ENCODE data around the gene LHX4.

The LHX4 gene

GRCh38 chr1:180230791-180231505 lies 884 bp downstream of the LHX4 start:
- Histone ChIP-seq H4K20me1 (ENCODE audit: insufficient read depth, low read length) (no peaks in the 10 kb centered on the region), H3K27ac (ENCODE audit: low read depth, low read length, poor library complexity, severe bottlenecking) (no peak overlapping the region), H3K9me3 (ENCODE audit: low read length) (no peaks in the 10 kb centered on the region), H3K36me3 (ENCODE audit: insufficient read depth, low read length) (no peaks in the 10 kb centered on the region; the same call in 1 of the 2 replicates), H3K27me3 (ENCODE audit: insufficient read depth, low read length) (peaks cover 9% of the 10 kb centered on the region), H3K4me2 (ENCODE audit: low read length) (peak overlapping the region; percentile 94), H3K9me2 (ENCODE audit: low read depth, low read length) (no peaks in the 10 kb centered on the region), H2AFZ (ENCODE audit: low read length) (no peak overlapping the region), H3F3A (ENCODE audit: insufficient read depth, low read length) (no peaks in the 10 kb centered on the region), H3K4me1 (ENCODE audit: insufficient read depth, low read length, severe bottlenecking) (peaks cover 23% of the 10 kb centered on the region), H3K9ac (ENCODE audit: low read length) (no peak overlapping the region), H3K79me2 (ENCODE audit: insufficient read depth, low read length) (no peaks in the 10 kb centered on the region), H3K4me3 (ENCODE audit: low read depth, low read length, poor library complexity, severe bottlenecking) (peak overlapping the region; percentile 73)
- no peak for TF ChIP-seq EZH2 (IDR thresholded peaks at IDR 0.05; ENCODE audit: borderline replicate concordance, low read length)
- TF ChIP-seq CTCF (IDR thresholded peaks at IDR 0.05; ENCODE audit: low read length) = no peak

- Histone ChIP-seq H3K36me3 (ENCODE audit: insufficient read depth, low read length) (no peaks in the 10 kb centered on the region; the same call in 1 of the 2 replicates), H3K27me3 (ENCODE audit: insufficient read depth, low read length) (peaks cover 9% of the 10 kb centered on the region), H3K9me3 (ENCODE audit: low read length) (no peaks in the 10 kb centered on the region), H3K9ac (ENCODE audit: low read length) (no peak overlapping the region), H3F3A (ENCODE audit: insufficient read depth, low read length) (no peaks in the 10 kb centered on the region; the same call in 1 of the 2 replicates), H3K4me3 (ENCODE audit: low read depth, low read length, poor library complexity, severe bottlenecking) (peak overlapping the region; percentile 73), H3K27ac (ENCODE audit: low read depth, low read length, poor library complexity, severe bottlenecking) (no peak overlapping the region), H2AFZ (ENCODE audit: low read length) (no peak overlapping the region), H3K9me2 (ENCODE audit: low read depth, low read length) (no peaks in the 10 kb centered on the region), H3K4me2 (ENCODE audit: low read length) (peak overlapping the region; percentile 94), H3K79me2 (ENCODE audit: insufficient read depth, low read length) (no peaks in the 10 kb centered on the region), H3K4me1 (ENCODE audit: insufficient read depth, low read length, severe bottlenecking) (peaks cover 23% of the 10 kb centered on the region), H4K20me1 (ENCODE audit: insufficient read depth, low read length) (no peaks in the 10 kb centered on the region)
- TF ChIP-seq CTCF (IDR thresholded peaks at IDR 0.05; ENCODE audit: low read length) (no peak; the same call in 1 of the 2 replicates), EZH2 (IDR thresholded peaks at IDR 0.05; ENCODE audit: borderline replicate concordance, low read length) (no peak)
These were observed 1.4 kb downstream of the LHX4 start for GRCh38 chr1:180231506-180231921.

GRCh38 chr1:180231936-180232335 lies 1.9 kb downstream of the LHX4 start:
- Histone ChIP-seq H2AFZ (ENCODE audit: low read length) (no peak overlapping the region), H3K4me1 (ENCODE audit: insufficient read depth, low read length, severe bottlenecking) (peaks cover 23% of the 10 kb centered on the region)

More at GRCh38 chr1:180231936-180232335, 1.9 kb downstream of the LHX4 start:
- Histone ChIP-seq H3K27ac (ENCODE audit: low read depth, low read length, poor library complexity, severe bottlenecking) (no peak overlapping the region), H3K9ac (ENCODE audit: low read length) (no peak overlapping the region), H3K9me2 (ENCODE audit: low read depth, low read length) (no peaks in the 10 kb centered on the region), H3K27me3 (ENCODE audit: insufficient read depth, low read length) (peaks cover 9% of the 10 kb centered on the region; the same call in 1 of the 2 replicates), H3K36me3 (ENCODE audit: insufficient read depth, low read length) (no peaks in the 10 kb centered on the region), H3K4me2 (ENCODE audit: low read length) (peak overlapping the region; percentile 94), H3K79me2 (ENCODE audit: insufficient read depth, low read length) (no peaks in the 10 kb centered on the region), H3F3A (ENCODE audit: insufficient read depth, low read length) (no peaks in the 10 kb centered on the region; the same call in 1 of the 2 replicates), H4K20me1 (ENCODE audit: insufficient read depth, low read length) (no peaks in the 10 kb centered on the region), H3K4me3 (ENCODE audit: low read depth, low read length, poor library complexity, severe bottlenecking) (peak overlapping the region; percentile 73), H3K9me3 (ENCODE audit: low read length) (no peaks in the 10 kb centered on the region)
- TF ChIP-seq CTCF (IDR thresholded peaks at IDR 0.05; ENCODE audit: low read length) (no peak), EZH2 (IDR thresholded peaks at IDR 0.05; ENCODE audit: borderline replicate concordance, low read length) (no peak)
